ENCODE data around the gene RAB19.
"Not testable (repeated sequence)": the region's sequence is repeated elsewhere in the genome, so short reads cannot be mapped to it uniquely, and the experiment has no call there.

RAB19 gene

GRCh38 chr7:140448781-140449480 is 45.1 kb downstream of the RAB19 start:
- H3K4me3 ChIP-seq = no peak overlapping the region

GRCh38 chr7:140451716-140452115 is 47.9 kb downstream of the RAB19 start:
- no peak overlapping the region for H3K27ac ChIP-seq
- H3K4me3 ChIP-seq = no peak overlapping the region

More at GRCh38 chr7:140448781-140449480, 45.1 kb downstream of the RAB19 start:
- H3K27ac ChIP-seq = no peak overlapping the region

- H3K27ac ChIP-seq = no peak overlapping the region
- no peak overlapping the region for H3K4me3 ChIP-seq
These were observed 49.4 kb downstream of the RAB19 start for GRCh38 chr7:140453273-140453672.

- not testable (repeated sequence) for H3K27ac ChIP-seq, H3K4me3 ChIP-seq
These were observed 50.2 kb downstream of the RAB19 start for GRCh38 chr7:140453785-140454656.

GRCh38 chr7:140454657-140455015 is 50.8 kb downstream of the RAB19 start:
- H3K4me3 ChIP-seq = no peak overlapping the region
- no peak overlapping the region for H3K27ac ChIP-seq

GRCh38 chr7:140455743-140456142 is 51.9 kb downstream of the RAB19 start:
- H3K27ac ChIP-seq = no peak overlapping the region
- no peak overlapping the region for H3K4me3 ChIP-seq

- no peak overlapping the region for H3K27ac ChIP-seq
- H3K4me3 ChIP-seq = no peak overlapping the region
These were observed 52.7 kb downstream of the RAB19 start for GRCh38 chr7:140456551-140457051.

GRCh38 chr7:140458201-140458600 is 54.3 kb downstream of the RAB19 start:
- Histone ChIP-seq H3K4me3 (no peak overlapping the region), H3K27ac (no peak overlapping the region)

GRCh38 chr7:140458916-140459315 is 55.1 kb downstream of the RAB19 start:
- H3K27ac ChIP-seq = no peak overlapping the region
- H3K4me3 ChIP-seq = no peak overlapping the region

GRCh38 chr7:140463111-140463510 is 59.3 kb downstream of the RAB19 start:
- H3K27ac ChIP-seq = no peak overlapping the region

GRCh38 chr7:140475747-140476333 is 72.0 kb downstream of the RAB19 start:
- Histone ChIP-seq H3K27ac (no peak overlapping the region), H3K4me3 (no peak overlapping the region)

More at GRCh38 chr7:140463111-140463510, 59.3 kb downstream of the RAB19 start:
- H3K4me3 ChIP-seq = no peak overlapping the region

- peak overlapping the region in 3 of 21 experiments; percentile 52 to 97 (median 80) for H3K27ac ChIP-seq
- H3K4me3 ChIP-seq = peak overlapping the region in 1 of 7 experiments; percentile 100
These were observed 72.9 kb downstream of the RAB19 start for GRCh38 chr7:140476698-140477261.

Data from skin epidermis (tissue), 12 donors.